H1 (cell line): ENCODE results near the gene STK11. TPM values are rescaled to one million over a fixed set of nuclear protein-coding genes. Genes with fewer than 3 reads are reported as not detected.

Experiments used
- CTCF ChIA-PET: fragments of 300-600 bp; sonication (Branson Sonifier 250); formaldehyde crosslinking; loops from one replicate; lab custom pipeline; 2021; ENCODE audit not compliant: partially characterized antibody; lab: Charles Lee
- POLR2A ChIA-PET: fragments of 300-600 bp; sonication (Branson Sonifier 250); formaldehyde crosslinking; loops from one replicate; lab custom pipeline; 2021; ENCODE audit warnings: inconsistent platforms; ENCODE audit not compliant: partially characterized antibody; lab: Charles Lee
- DNase-seq, 2 experiments: peaks; one replicate each; pipeline versions ENCODE4 v3.0.0 to v3.0.0-alpha.2; 2010 to 2022; ENCODE audit warnings: low spot score in 2 of 2, low read depth in 1 of 2, mixed read lengths in 1 of 2
- FAIRE-seq: peaks from 2 replicates; lab custom pipeline; 2011; peaks lifted over from hg19 to GRCh38; lab: Jason Lieb, UNC
- H2AFZ ChIP-seq: 2 replicates; pipeline ENCODE4 v1.8.1; 2012; ENCODE audit warnings: low read length, inconsistent platforms
- H2AK5ac ChIP-seq: 2 replicates; pipeline ENCODE4 v1.6.1; 2013; ENCODE audit warnings: low read depth, low read length
- H2BK120ac ChIP-seq: replicated peaks from 2 replicates; pipeline ENCODE3; 2013; ENCODE audit warnings: low read depth, low read length, inconsistent platforms
- H2BK12ac ChIP-seq: 2 replicates; pipeline ENCODE4 v1.6.1; 2013; ENCODE audit warnings: low read depth, low read length
- H2BK15ac ChIP-seq: 2 replicates; pipeline ENCODE4 v1.6.1; 2013; ENCODE audit warnings: low read length
- H2BK20ac ChIP-seq: 2 replicates; pipeline ENCODE4 v1.6.1; 2013; ENCODE audit warnings: low read length
- H2BK5ac ChIP-seq: 2 replicates; pipeline ENCODE4 v1.6.1; 2013; ENCODE audit warnings: low read depth, low read length
- H3K14ac ChIP-seq: 2 replicates; pipeline ENCODE4 v1.6.1; 2013; ENCODE audit warnings: inconsistent platforms; ENCODE audit not compliant: insufficient read length
- H3K18ac ChIP-seq: 2 replicates; pipeline ENCODE4 v1.6.1; 2013; ENCODE audit warnings: low read length; ENCODE audit errors: extremely low read depth
- H3K23ac ChIP-seq: 2 replicates; pipeline ENCODE4 v1.6.1; 2013; ENCODE audit warnings: inconsistent platforms; ENCODE audit not compliant: insufficient read length
- H3K23me2 ChIP-seq: 2 replicates; pipeline ENCODE4 v1.6.1; 2013; ENCODE audit warnings: low read depth, low read length
- H3K27ac ChIP-seq: 2 replicates; pipeline ENCODE4 v1.6.1; 2011; ENCODE audit warnings: low read depth, low read length, inconsistent platforms
- H3K27me3 ChIP-seq, 4 experiments: replicated peaks in 1 of 4; 1 replicate in 1 of 4; 2 replicates in 3 of 4; pipeline versions ENCODE4 v1.6.1 to v1.8.1; 2011 to 2013; ENCODE audit warnings: low read length in 3 of 4, mild to moderate bottlenecking in 3 of 4, inconsistent platforms in 2 of 4, mixed read lengths in 2 of 4, moderate library complexity in 1 of 4; ENCODE audit not compliant: control insufficient read depth in 3 of 4, insufficient read depth in 3 of 4; ENCODE audit errors: extremely low read depth in 1 of 4
- H3K36me3 ChIP-seq, 4 experiments: 2 replicates each; pipeline versions ENCODE4 v1.6.1 to v1.8.1; 2011 to 2013; ENCODE audit warnings: mild to moderate bottlenecking in 4 of 4, low read length in 3 of 4, moderate library complexity in 2 of 4, control low read depth in 1 of 4, inconsistent platforms in 1 of 4; ENCODE audit not compliant: insufficient read depth in 4 of 4, control insufficient read depth in 2 of 4
- H3K4ac ChIP-seq: replicated peaks from 2 replicates; pipeline ENCODE3; 2013; ENCODE audit warnings: low read length, low read depth, mixed read lengths, inconsistent platforms; ENCODE audit not compliant: insufficient read length
- H3K4me1 ChIP-seq, 4 experiments: replicated peaks in 1 of 4; 1 replicate in 1 of 4; 2 replicates in 3 of 4; pipeline versions ENCODE4 v1.6.1 to v1.8.1; 2011 to 2013; ENCODE audit warnings: low read length in 3 of 4, inconsistent platforms in 2 of 4, mixed read lengths in 1 of 4; ENCODE audit not compliant: insufficient read depth in 4 of 4, control insufficient read depth in 3 of 4
- H3K4me2 ChIP-seq, 2 experiments: 2 replicates each; pipeline versions ENCODE4 v1.6.1 to v1.8.1; 2011 to 2013; ENCODE audit warnings: low read depth in 2 of 2, low read length in 2 of 2, control low read depth in 1 of 2, inconsistent platforms in 1 of 2, mild to moderate bottlenecking in 1 of 2; ENCODE audit not compliant: insufficient read depth in 1 of 2
- H3K4me3 ChIP-seq, 4 experiments: fragments of 200-600, 300-600 bp in 1 of 4; sonication (generic), shearing (Covaris generic), sonication (Bioruptor Twin) in 1 of 4; 2 replicates each; pipeline versions ENCODE4 v1.5.1 to v1.8.1; 2011 to 2016; ENCODE audit warnings: low read length in 4 of 4, low read depth in 3 of 4, control low read depth in 2 of 4, inconsistent platforms in 2 of 4, mild to moderate bottlenecking in 2 of 4, mixed read lengths in 1 of 4, moderate library complexity in 1 of 4; ENCODE audit not compliant: insufficient read depth in 2 of 4; ENCODE audit errors: extremely low read depth in 1 of 4
- H3K56ac ChIP-seq: replicated peaks from 2 replicates; pipeline ENCODE3; 2013; ENCODE audit warnings: low read depth, mild to moderate bottlenecking, mixed read lengths, low read length, inconsistent platforms; ENCODE audit not compliant: insufficient read length
- H3K79me1 ChIP-seq: 2 replicates; pipeline ENCODE4 v1.6.1; 2013; ENCODE audit warnings: low read depth, low read length, control low read depth
- H3K79me2 ChIP-seq, 2 experiments: 2 replicates each; pipeline versions ENCODE4 v1.6.1 to v1.8.1; 2012 to 2013; ENCODE audit warnings: low read length in 2 of 2, mild to moderate bottlenecking in 2 of 2, inconsistent platforms in 1 of 2; ENCODE audit not compliant: insufficient read depth in 2 of 2, control insufficient read depth in 1 of 2
- H3K9ac ChIP-seq, 4 experiments: replicated peaks in 1 of 4; 1 replicate in 1 of 4; 2 replicates in 3 of 4; pipeline versions ENCODE4 v1.6.1 to v1.8.1; 2011 to 2013; ENCODE audit warnings: low read depth in 3 of 4, low read length in 3 of 4, control low read depth in 2 of 4, mild to moderate bottlenecking in 2 of 4, moderate library complexity in 2 of 4, inconsistent platforms in 1 of 4; ENCODE audit errors: extremely low read depth in 1 of 4
- H3K9me3 ChIP-seq, 2 experiments: 2 replicates each; pipeline versions ENCODE4 v1.6.1 to v1.8.1; 2012 to 2013; ENCODE audit warnings: mild to moderate bottlenecking in 2 of 2, moderate library complexity in 2 of 2, control low read depth in 1 of 2, inconsistent platforms in 1 of 2, low read depth in 1 of 2, low read length in 1 of 2, mixed read lengths in 1 of 2; ENCODE audit not compliant: insufficient read depth in 2 of 2
- H4K20me1 ChIP-seq, 2 experiments: replicated peaks in 1 of 2; 2 replicates each; pipeline versions ENCODE3 to v1.8.1; 2011 to 2013; ENCODE audit warnings: inconsistent platforms in 2 of 2, low read length in 2 of 2, mild to moderate bottlenecking in 1 of 2; ENCODE audit not compliant: insufficient read depth in 2 of 2, control insufficient read depth in 1 of 2
- H4K5ac ChIP-seq: 2 replicates; pipeline ENCODE4 v1.6.1; 2013; ENCODE audit warnings: low read length, low read depth, mixed read lengths, inconsistent platforms; ENCODE audit not compliant: insufficient read length
- H4K8ac ChIP-seq: 2 replicates; pipeline ENCODE4 v1.8.0; 2013; ENCODE audit warnings: mild to moderate bottlenecking, moderate library complexity, low read length, inconsistent platforms; ENCODE audit not compliant: insufficient read depth; ENCODE audit errors: extremely low read depth
- H4K91ac ChIP-seq: replicated peaks from 2 replicates; pipeline ENCODE3; 2013; ENCODE audit warnings: low read length, mixed read lengths, inconsistent platforms; ENCODE audit not compliant: insufficient read length
- ATF3 ChIP-seq: IDR thresholded peaks from 2 replicates; pipeline ENCODE4 v1.6.1; 2011; ENCODE audit warnings: low read depth, mild to moderate bottlenecking, low read length; ENCODE audit not compliant: insufficient read depth
- EP300 ChIP-seq, 2 experiments: IDR thresholded peaks; 1 replicate in 1 of 2; 2 replicates in 1 of 2; pipeline ENCODE4 v1.6.1; 2011 to 2012; ENCODE audit warnings: low read depth in 2 of 2, low read length in 2 of 2, mild to moderate bottlenecking in 2 of 2, borderline replicate concordance in 1 of 2, inconsistent platforms in 1 of 2, moderate library complexity in 1 of 2
- EZH2 ChIP-seq: fragments of 200-600 bp; sonication (generic); IDR thresholded peaks from 2 replicates; pipeline ENCODE4 v1.7.1; 2012; ENCODE audit warnings: low read depth, mild to moderate bottlenecking, moderate library complexity, low read length, inconsistent platforms; ENCODE audit not compliant: severe bottlenecking
- SP2 ChIP-seq: IDR thresholded peaks from 2 replicates; pipeline ENCODE4 v1.6.1; 2012; ENCODE audit warnings: mild to moderate bottlenecking, low read length, inconsistent platforms
- TBP ChIP-seq: IDR thresholded peaks from 2 replicates; pipeline ENCODE4 v1.6.1; 2011; ENCODE audit warnings: low read depth, low read length, improper control_type of control experiment
- WGBS, 2 experiments: shearing (Covaris generic) in 1 of 2; methylation state at CpG; one replicate each; pipeline versions ENCODE4 v1.1.6 to v1.1.7; 2013 to 2015; ENCODE audit warnings: low lambda C conversion rate in 2 of 2, mixed read lengths in 2 of 2, inconsistent platforms in 1 of 2, low coverage in 1 of 2, missing lambda C conversion rate in 1 of 2; ENCODE audit not compliant: insufficient replicate concordance in 2 of 2, insufficient coverage in 1 of 2, insufficient read length in 1 of 2; ENCODE audit errors: extremely low coverage in 1 of 2, missing lambda C conversion rate in 1 of 2; 5-methylcytosine and 5-hydroxymethylcytosine counted together
- polyA plus RNA-seq, 7 experiments: library from polyadenylated mRNA; depleted of rRNA in 3 of 7; stranded (reverse) in 5 of 7; unstranded in 2 of 7; fragments of >200 nt in 5 of 7; fragments of 200-250 nt in 2 of 7; gene quantifications; 1 replicate in 5 of 7; 2 replicates in 1 of 7; 4 replicates in 1 of 7; pipeline versions ENCODE4 v1.2.1 to v1.2.3, GENCODE V29; 2011 to 2013; ENCODE audit warnings: missing spikeins in 2 of 7, mixed read lengths in 2 of 7
- total RNA-seq: library from RNA; stranded (reverse); fragmentation: NEBNext Ultra II Directional; extraction: Animal tissue kit (Norgen Biotek cat#: 25700); gene quantifications from 2 replicates; pipeline ENCODE4 v1.2.1, GENCODE V29; 2021

The STK11 gene
- total and polyA plus RNA-seq, 2 of the 8 experiments (the other 6 are each of a cell fraction or from before 2014, with no cell fraction given), result 45.3 to 70.7 TPM

GRCh38 chr19:1226227-1226518, 20.6 kb downstream of the STK11 start:
- Histone ChIP-seq H3K79me2 (no peaks in the 10 kb centered on the region), H2BK120ac (no peak overlapping the region), H3K56ac (no peak overlapping the region), H2BK5ac (no peak overlapping the region), H3K4me1 (peaks cover 0 to 2% (median 0%) of the 10 kb centered on the region in 4 experiments; a peak in 3 of 7 replicates), H2AK5ac (no peak overlapping the region), H3K4ac (no peak overlapping the region), H3K18ac (no peak overlapping the region), H4K8ac (no peak overlapping the region), H3K9me3 (no peaks in the 10 kb centered on the region), H2BK15ac (no peak overlapping the region), H2BK12ac (no peak overlapping the region), H4K5ac (no peak overlapping the region), H3K9ac (no peak overlapping the region), H2BK20ac (no peak overlapping the region), H3K23me2 (no peaks in the 10 kb centered on the region), H3K23ac (no peak overlapping the region), H4K20me1 (peaks cover 8 to 14% of the 10 kb centered on the region in 2 experiments), H2AFZ (no peak overlapping the region), H3K27me3 (no peaks in the 10 kb centered on the region), H3K79me1 (no peaks in the 10 kb centered on the region; the same call in 1 of the 2 replicates), H3K14ac (no peak overlapping the region), H3K4me3 (no peak overlapping the region), H3K27ac (no peak overlapping the region), H3K4me2 (no peak overlapping the region), H3K36me3 (peaks cover 0 to 73% (median 2%) of the 10 kb centered on the region in 4 experiments; a peak in 4 of 8 replicates), H4K91ac (no peak overlapping the region)
- no peak for TF ChIP-seq SP2
- no peak for TF ChIP-seq TBP
- no peak for TF ChIP-seq ATF3
- TF ChIP-seq EP300 (IDR thresholded peaks at IDR 0.05; ENCODE audit: borderline replicate concordance in 1 of 2, low read depth in 2 of 2, low read length in 2 of 2), result no peak
- no peak for TF ChIP-seq EZH2
- FAIRE-seq, result no peak
- ChIA-PET POLR2A (interaction anchor here (1.1 to 1.7 kb wide), 9 partner anchors 9 to 229 kb away, joined by 3 to 6 read pairs (median 4); partner anchors contain the start of genes ATP5F1D, CBARP and GPX4), CTCF (interaction anchor here (0.6 to 2.0 kb wide), 10 partner anchors 9 to 246 kb away, joined by 3 to 14 read pairs (median 4); partner anchors contain the start of gene CBARP)
- 99% methylated on average over 10 of the region's 11 CpGs; no CpG with 5 or more reads in 1 of the 2 experiments for WGBS, 2 experiments
- DNase-seq, result no peak
